MM.1S (cell line): ENCODE measurements around the gene CEACAM16.

Source experiments
- CTCF ChIP-seq: fragments of 300-600 bp; sonication (generic); IDR thresholded peaks from 2 replicates; pipeline ENCODE4 v1.5.1; 2016; ENCODE audit warnings: antibody characterized with exemption, low read length, mixed read lengths
- EZH2 ChIP-seq: fragments of 300-600 bp; sonication (generic); optimal IDR thresholded peaks from 2 replicates; pipeline ENCODE3; 2017; ENCODE audit warnings: low read depth, mild to moderate bottlenecking, antibody characterized with exemption, low read length, mixed read lengths

- no peak for TF ChIP-seq EZH2
- TF ChIP-seq CTCF: no peak
These were observed 11.5 kb downstream of the CEACAM16 start for GRCh38 chr19:44710483-44710882.
